ENCODE measurements around the gene PLEKHA7.

Gene PLEKHA7

DNA sequence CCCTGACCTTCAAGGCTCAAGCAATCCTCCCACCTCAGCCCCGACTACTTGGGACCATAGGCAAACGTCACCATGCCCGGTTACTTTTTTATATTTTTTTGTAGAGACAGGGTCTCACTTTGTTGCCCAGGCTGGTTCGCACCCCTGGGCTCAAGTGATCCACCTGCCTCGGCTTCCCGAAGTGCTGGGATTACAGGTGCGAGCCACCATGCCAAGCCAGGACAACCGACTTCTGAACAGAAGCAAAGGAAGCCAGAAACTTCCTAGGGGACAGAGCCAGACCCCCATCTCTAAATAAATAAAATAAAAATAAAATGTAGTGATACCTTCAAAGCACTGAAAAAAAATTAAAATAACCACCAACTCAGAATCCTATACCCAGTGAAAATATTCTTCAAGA is 249.3 kb downstream of the PLEKHA7 start:
- no peak for DNase-seq

DNA sequence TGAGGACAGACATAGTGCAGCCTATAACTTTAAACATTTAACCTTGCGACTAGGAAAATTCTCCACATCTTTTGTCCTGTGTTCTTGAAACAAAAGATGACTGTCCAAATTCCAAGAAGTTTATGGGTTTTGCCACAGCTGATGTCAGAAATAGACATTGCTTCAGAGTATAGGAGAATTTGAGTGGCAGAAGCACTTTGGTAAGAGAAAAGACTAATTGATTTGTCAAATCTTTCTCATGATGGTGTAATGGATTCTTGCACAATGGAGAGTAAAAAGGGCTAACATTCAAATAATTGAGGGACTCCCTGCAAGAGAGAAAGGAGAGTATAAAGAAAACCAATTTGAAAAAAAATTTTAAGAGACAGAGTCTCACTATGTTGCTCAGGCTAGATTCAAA is 250.5 kb downstream of the PLEKHA7 start:
- no peak for DNase-seq

- no peak for DNase-seq
Measured at GRCh38 chr11:16759857-16760508, 254.2 kb downstream of the PLEKHA7 start.

DNA sequence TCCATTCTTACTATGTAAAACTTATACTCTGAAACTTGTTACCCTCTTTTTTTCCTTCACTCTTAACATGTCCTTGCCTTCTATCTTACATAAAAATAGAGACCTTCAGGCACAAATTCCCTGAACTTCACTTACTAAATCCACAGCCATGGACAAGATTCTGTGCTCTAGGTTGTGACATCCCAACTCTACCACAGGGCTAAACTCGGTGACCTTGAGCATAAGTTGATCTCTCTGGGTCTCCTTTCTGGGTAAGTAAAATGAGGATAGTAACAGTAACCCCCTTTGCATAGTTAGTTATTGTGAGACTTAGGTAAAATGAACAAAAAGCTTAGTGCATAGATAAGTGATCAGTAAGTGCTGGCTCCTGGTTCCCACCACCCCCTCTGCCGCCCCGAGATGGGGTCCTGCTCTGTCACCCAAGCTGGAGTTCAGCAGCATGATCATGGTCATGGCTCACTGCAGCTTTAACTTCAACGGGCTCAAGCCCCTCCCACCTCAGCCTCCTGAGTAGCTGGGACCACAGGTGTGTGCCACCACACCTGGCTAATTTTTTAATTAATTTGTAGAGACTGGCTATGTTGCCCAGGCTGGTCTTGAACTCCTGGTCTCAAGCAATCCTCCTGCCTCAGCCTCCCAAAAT is 255.7 kb downstream of the PLEKHA7 start:
- no peak for DNase-seq

DNA sequence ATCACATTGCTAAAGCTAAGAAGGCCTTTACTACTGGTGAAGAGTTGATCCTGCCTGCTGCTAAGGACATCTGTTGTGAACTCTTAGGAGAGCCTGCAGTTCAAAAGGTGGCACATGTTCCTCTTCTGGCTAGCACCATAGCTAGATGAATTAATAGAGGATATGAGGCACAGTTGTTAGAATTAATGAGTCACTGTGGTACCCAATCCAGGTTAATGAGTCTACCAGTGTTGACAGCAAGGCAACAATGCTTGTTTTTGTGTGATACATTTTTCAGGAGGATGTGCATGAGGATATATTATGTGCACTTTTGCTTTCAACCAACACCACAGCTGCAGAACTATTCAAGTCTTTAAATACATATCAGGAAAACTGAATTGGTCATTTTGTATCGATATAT is 263.8 kb downstream of the PLEKHA7 start:
- no peak for DNase-seq

- no peak for DNase-seq
Measured at GRCh38 chr11:16749666-16750065, 264.5 kb downstream of the PLEKHA7 start.

- no peak for DNase-seq
Measured at GRCh38 chr11:16749092-16749491, 265.1 kb downstream of the PLEKHA7 start.

DNA sequence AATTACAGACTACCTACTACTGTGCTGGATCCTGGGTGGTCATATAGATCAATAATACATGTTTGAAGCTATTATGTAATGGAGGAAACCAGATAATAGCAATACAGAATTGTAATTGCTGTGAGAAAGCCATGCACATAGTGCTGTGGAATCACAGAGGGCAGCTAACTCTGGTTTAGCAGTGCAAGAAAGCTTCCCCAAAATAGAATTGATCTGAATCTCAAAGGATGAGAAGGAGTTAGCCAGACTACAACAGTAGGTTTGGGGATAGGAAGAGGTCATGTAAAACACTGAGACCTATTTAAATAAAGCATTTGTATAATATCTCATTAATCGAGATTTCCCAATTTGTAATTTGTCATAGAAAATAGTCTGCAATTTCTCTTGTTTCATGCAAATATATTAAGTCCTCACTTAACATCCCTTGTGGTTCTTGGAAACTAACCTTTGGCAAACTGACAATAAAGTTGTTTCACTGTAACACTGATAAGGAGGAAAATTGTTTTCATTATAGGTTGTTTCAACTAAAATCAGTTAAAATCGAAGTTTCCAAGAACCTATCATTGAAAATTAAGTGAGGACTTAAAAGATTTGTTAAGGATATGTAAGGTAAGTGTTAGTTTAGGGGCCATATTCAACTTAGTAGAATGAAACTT is 268.1 kb downstream of the PLEKHA7 start:
- no peak for DNase-seq

- no peak for DNase-seq
Measured at GRCh38 chr11:16744128-16744725, 270.0 kb downstream of the PLEKHA7 start.

DNA sequence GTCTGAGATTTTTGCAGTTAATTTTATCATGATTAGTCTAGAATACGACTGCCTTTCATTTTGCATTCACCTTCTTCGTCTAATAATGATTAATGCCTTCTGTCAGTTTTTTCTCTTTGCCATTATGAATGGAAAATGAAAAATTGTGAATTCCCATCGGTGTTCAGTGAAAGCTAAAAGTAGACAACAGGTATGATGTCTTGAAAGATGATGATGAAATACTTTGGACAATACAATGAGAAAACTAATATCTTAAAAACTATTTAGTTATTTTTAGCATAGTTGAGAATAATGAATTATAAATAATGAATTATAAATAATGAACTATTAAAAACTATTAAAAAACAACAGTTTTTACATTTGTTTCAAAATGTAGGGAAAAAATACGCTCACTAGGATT is 270.7 kb downstream of the PLEKHA7 start:
- no peak for DNase-seq

GRCh38 chr11:16741473-16741872 is 272.7 kb downstream of the PLEKHA7 start:
- DNase-seq: no peak

DNA sequence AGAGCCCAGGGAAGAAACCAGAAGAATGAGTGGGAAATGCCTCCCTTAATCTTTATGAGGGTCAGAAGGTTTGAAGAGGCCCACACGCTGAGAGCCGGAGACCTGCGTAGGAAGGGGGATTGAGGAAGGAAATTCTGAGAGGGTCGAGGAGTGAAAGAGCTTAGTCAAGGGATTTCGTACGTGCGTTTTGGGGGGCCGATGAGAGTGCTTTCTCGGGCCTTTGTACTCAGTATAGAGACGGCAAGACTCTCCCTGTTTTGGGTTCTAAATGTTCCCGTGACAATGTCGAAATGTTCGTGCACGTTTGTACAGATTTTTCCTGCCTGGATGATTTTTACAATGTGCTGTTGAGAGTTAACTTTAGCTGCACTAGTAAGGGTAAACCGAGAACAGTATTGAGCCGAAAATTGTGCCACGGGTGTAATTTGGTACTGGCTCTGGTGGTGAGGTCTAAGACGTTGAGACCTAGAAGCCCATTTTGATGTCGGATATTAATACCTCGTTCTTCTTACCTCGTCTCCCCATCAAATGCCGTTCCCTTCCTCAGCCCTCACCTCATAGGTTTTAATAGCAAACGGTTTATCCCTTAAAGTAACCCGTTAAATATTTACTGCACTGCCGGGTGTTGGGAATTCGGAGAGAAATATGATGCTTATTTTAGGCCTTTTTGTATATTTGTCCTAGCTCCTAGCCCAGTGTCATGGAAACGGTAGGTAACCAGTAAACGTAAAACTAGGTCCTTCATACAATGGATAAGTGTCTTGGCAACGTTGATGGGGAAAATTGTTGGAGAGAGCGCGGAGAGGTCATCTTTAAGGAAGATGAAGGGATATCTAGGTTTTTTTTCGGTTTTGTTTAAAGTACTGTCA is 275.0 kb downstream of the PLEKHA7 start:
- no peak for DNase-seq

- DNase-seq: peak; percentile 96
Measured at GRCh38 chr11:16738193-16738946, 275.8 kb downstream of the PLEKHA7 start, which contains the start of gene C11orf58. C11orf58 (plus strand) TSS chr11:16738647; CDS start chr11:16738779, 132 bp downstream.

DNA sequence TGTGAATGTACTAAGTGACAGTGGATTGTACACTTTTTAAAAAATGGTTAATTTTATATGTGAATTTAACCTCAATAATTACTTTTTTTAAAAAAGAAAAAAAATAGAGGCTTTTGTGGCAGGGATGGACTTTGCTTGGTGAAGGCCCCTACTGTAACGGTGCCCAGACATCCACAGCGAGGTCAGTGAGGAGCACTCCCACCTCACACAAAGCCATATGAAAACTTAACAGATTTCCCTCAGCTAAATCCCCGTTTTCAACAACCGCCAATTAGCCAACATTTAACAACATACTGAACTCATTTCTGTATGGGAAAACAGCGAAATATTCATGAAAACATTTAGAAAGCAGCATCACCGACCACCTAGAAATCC is 276.4 kb downstream of the PLEKHA7 start:
- no peak for DNase-seq
